ENCODE measurements around the gene PPARGC1A.

PPARGC1A gene, protein sequence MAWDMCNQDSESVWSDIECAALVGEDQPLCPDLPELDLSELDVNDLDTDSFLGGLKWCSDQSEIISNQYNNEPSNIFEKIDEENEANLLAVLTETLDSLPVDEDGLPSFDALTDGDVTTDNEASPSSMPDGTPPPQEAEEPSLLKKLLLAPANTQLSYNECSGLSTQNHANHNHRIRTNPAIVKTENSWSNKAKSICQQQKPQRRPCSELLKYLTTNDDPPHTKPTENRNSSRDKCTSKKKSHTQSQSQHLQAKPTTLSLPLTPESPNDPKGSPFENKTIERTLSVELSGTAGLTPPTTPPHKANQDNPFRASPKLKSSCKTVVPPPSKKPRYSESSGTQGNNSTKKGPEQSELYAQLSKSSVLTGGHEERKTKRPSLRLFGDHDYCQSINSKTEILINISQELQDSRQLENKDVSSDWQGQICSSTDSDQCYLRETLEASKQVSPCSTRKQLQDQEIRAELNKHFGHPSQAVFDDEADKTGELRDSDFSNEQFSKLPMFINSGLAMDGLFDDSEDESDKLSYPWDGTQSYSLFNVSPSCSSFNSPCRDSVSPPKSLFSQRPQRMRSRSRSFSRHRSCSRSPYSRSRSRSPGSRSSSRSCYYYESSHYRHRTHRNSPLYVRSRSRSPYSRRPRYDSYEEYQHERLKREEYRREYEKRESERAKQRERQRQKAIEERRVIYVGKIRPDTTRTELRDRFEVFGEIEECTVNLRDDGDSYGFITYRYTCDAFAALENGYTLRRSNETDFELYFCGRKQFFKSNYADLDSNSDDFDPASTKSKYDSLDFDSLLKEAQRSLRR

DNA sequence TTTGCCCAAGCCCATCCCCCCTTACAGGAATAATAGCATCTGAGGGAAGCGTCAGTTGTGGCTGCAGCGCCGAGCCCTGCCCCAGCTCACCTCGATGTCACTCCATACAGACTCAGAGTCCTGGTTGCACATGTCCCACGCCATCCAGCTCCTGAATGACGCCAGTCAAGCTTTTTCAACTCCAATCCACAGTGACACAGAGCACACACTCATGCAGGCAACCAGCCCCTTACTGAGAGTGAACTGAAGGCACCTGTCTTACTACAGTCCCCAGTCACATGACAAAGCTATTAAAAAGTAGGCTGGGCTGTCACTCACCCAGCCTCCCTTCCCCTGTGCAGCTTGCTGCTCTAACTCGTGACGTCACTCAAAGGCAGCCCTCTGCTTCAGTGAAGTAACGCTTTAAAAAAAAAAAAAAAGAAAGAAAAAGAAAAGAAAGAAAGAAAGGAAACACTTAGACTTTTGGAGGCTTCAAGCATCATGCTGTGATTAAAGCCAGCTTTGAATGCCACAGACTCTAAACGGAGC lies at the start of gene PPARGC1A:
Gene PPARGC1A, minus strand, starts transcription at position 234 of the 528 bp plus-strand sequence. Its CDS starts 90 bp downstream, at position 144.
- DNase-seq = peak; percentile 61

DNA sequence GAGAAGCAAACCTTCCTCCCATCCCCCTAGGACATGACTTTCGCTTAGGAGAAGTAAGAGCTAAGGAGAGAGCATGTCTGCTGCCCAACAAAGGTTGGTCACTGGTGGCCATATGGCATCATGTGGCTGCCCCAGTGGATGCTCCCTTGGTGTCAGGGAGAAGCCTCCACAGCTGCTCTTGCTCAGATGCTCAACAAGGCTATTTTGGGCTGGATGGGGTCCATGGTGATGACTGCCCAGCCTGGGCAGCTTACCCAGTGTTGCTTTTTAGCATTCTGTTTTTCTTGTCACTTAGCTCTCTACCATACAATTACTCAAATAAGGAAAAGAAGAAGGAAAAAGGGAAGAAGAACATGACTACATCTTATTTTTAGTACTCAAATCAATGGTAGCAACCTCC lies 48.9 kb upstream of the PPARGC1A start:
- DNase-seq = no peak

DNA sequence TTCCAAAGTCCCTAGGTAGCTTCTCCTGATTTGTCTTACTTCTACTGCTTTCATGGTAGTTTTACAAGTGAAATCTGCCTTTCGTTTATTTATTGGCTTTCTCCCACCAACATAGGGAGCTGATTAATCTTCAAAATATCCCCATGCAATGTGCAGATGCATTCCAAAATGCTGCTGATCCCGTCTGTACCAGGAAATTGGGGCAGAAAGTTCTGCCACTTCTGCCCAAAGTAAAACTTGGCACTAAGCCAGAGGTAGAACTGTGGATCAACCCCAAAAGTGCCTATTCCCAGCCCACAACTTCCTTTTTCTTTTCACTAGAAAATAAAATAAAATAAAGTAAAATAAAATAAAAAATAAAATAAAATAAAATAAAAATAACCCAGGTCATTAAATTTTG lies 47.3 kb upstream of the PPARGC1A start:
- no peak for DNase-seq

DNA sequence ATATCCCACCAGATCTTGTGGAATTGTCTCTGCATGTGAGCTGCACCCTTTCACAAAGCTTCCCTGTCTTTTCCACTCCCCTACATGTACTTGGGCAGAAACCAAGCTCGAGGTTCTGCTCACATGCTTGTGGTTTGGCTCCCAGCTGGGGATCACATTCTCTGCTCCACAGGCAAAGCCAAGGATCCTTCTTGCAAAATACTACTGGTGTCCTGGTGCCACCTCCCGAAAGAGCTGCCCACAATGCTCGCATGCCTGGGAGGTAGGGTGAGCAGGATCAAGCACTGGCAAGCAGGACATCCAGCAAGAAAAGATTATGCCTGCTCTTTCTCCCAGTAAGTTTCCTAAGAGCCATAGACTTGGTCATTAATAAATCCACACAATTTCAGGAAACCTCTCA lies 45.1 kb upstream of the PPARGC1A start:
- DNase-seq = no peak

DNA sequence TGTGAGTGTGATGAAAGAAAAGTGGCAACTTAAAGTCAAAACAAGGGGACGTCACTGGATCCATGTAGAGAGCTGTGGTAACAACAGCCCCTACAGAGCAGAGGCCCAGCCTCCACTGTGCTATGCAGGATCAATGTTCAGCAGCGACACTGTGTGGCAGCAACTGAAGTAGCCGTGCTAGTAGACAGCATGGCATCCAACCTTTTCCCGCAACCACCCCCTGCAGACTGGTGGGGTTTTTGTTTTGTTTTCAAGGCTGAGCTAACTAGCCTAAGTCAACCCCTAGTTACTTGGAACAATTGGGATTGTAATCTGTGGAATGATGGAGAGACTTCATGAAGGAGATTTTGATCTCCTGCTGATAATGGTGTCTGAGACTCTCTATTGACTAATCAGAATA lies 44.4 kb upstream of the PPARGC1A start:
- DNase-seq = no peak

DNA sequence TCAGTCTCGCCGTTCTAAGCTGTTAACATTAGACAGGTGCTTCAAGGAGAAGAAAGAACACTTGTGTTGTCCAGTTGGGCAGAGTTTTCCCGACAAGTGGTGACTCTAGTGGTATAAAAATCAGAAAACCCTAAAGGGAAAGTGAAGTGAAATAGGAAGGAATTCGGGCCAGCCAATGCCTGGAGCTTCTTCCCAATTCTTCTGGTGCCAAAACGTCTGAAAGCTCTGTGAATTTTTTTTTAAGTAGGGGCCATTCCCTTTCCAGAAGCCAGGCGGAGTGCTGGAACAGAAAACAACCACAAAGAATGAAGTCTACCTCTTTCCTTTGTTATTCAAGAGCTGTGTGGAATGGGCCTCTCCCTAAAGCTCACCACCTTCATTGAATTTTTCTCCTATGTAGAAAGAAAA lies 43.1 kb upstream of the PPARGC1A start:
- DNase-seq = no peak

DNA sequence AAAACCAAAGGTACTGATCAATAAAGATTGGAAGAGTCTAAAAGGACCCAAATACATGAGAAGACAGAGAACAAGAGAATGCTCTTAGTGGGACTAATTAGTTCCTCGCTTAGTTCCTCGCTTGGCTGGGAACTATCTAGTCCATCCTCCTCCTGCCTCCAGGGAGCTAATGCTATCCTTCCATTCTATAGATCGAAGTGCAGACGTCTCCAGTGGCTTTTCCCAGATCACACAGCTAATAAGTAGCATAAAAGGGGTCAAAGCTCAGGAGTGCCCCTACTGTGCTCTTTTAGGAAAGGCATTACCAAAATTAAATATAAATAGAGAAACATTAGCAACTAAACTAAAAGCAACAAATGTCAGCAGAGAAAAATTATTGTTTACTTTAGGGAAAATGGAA lies 42.3 kb upstream of the PPARGC1A start:
- DNase-seq = no peak

DNA sequence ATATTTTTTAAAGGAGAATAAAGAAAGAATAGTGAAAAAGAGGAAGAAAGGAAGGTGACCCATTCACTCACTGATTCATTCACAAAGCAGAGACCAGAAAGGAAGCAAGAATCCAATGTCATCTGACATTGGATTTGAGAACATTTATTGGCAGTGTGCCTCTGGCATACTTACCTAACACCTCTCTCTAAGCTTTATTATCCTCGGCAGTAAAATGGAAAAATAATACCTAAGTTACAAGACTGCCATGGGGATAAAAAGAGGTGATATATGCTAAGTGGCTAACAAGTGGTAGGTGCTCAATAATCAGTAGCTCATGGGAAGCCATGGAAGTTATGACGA lies 41.6 kb upstream of the PPARGC1A start:
- no peak for DNase-seq

DNA sequence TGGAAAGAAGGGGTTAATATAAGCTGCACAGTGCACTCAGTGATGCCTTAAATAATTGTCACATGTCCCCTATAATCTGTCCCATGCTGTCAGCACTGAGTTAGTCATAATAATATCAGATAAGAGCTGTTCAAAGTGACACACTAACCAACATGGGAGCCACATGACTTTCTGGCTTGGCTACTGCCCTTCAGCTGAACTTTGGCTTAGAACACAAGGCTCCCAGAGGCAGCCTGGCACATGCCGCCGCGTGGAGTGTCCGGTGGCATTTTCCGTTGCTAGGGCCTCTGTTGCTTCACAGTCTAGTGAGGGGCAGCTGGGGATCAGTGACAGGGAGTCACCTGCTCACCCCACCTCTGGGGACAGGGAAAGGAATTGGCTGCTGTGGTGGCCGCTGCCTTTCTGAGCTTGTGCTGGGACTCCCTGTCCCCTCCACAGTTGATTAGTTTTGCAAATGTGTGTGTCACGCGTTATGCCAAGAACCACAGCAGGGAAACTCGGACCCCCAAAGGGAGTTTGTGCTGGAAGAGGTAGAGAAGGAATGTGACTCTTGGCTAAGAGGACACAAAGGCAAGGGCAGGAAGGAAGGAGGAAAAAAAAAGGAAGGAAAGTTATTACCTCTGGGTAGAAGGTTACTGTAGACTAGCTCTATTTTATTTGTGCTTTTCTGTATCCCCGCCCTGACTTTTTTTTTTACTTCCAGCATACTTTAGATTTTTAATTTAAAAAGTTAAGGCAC lies 41.1 kb upstream of the PPARGC1A start:
- no peak for DNase-seq

DNA sequence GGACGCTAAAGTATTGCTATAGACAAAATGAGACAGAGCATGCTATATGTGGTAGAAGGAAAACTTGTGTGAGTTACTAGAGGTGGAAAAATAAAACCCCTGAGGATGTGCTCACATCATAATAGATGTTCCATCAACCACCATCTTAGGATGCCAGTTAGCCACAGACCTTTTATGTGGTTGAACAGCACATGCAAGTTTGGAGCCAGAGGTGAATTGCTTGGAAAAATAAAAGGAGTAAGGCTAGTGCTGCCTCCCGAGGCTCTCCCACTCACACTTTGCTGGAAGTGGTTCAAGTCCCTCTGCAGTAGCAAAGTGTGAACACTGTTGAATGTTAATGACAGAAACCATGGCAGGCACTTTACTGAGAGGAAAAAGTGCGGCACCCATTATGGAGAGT lies 39.4 kb upstream of the PPARGC1A start:
- no peak for DNase-seq

DNA sequence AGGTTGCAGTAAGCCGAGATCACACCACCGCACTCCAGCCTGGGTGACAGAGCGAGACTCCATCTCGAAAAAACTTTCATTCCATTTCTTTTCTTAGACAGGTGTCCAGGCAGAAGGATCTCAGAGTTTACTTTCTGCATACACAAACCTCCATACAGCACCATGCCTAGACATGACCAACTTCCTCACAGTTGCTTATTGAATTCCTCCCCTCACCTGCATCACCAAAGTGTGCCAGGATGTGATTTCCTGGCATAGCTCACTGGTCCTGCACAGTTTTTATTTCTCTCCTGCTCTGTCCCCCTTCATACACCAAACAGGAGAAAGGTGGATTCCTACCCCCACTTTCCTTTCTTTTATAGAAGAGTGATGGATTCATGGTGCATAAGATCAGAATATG lies 34.7 kb upstream of the PPARGC1A start:
- DNase-seq = no peak

DNA sequence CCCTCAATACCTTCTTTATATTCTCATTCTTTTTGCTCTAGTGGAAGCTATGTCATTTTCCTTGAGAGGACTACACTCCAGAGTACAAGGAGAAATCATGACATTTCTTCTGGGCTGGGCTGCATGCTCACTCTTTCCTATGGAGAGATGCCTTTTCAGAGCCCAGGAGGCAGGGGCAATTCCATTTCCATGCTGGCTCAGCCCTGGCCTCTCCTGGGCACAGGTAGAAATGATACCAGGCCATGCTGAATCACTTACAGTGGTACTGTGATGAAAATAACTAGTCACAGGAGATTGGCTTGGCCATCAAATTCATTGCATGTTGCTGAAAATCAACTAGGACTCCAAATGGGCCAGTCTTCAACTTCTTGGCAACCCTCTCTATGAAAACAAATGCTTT lies 34.0 kb upstream of the PPARGC1A start:
- DNase-seq = no peak

DNA sequence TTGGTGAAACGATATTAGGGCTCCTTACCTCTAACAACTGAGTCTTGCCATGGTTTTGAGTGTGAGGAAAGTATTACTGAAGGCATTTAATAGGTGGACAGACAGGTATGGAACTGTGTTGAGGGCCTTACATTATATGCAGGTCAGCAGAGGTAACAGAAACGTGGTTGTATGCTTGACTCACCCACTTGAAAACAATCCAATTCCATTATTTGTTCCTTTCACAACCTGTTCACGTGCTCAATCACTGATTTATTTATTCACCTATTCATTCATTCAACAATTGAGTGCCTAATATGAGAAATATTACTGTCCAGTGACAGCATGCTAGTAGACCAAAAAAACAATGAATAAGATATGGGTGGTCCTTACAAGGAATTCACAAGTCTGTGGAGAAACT lies 33.3 kb upstream of the PPARGC1A start:
- no peak for DNase-seq

DNA sequence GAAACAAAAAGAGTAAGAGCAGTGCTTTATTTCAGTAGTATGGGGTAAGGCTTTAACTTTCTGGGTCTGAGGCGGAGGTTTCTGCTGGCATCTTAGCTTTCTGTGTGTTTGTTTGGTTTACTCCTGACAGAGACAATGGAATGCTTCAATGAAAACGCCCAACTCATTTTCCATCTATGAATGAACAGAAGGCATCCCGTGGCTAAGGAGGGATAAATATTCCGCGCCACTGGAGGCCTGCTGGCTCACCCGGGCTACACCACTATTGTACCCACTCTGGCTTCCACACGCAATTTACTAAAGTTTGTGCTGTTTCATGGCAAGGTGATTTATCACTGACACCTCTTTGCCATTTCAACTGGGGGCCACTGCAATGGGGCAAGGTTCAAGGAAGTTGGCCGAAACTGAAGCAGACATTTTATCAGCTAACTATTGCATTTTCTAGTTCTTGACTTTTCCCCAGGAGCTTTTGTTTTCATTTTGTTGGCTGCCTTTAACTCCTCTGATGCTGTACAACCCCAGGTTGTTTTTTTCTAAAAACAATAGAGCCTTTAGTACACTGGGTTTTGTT lies 32.8 kb upstream of the PPARGC1A start:
- no peak for DNase-seq

DNA sequence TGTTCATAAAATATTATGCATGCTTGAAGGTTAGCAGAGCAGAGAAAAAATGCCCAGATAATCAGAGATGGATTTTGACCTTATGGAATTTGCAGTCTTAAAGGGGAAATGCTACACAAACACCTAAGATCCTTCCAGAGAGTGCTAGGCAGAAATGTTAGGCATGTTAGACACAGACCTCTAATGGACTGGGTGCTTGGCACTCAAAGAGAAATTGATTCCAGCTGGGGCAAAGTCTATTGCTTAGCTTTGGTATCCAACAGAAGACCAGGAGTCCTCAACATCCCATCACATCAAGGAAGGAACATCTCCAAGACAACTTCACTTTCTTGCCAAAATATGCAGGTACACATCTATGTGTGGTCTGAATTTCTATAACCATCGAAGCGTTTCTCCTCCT lies 32.2 kb upstream of the PPARGC1A start:
- DNase-seq = no peak

DNA sequence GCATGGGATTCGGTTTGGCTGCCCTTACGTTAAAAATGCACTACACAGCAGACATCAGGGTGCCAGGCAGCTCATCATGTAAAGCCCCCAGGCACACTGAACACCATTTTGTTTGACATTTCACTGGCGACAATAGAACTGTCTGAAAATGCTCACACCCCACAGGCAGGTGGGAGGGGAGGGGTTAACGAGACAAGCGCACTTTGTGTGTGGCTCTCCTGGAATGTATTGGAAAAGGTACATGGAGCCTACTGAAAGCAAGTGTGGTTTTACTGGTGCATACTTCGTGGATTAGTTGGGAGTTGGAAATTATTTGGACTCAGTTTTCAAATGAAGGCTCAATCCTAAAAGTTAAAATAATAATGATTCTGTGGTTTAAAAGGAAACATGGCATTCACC lies 31.6 kb upstream of the PPARGC1A start:
- no peak for DNase-seq

DNA sequence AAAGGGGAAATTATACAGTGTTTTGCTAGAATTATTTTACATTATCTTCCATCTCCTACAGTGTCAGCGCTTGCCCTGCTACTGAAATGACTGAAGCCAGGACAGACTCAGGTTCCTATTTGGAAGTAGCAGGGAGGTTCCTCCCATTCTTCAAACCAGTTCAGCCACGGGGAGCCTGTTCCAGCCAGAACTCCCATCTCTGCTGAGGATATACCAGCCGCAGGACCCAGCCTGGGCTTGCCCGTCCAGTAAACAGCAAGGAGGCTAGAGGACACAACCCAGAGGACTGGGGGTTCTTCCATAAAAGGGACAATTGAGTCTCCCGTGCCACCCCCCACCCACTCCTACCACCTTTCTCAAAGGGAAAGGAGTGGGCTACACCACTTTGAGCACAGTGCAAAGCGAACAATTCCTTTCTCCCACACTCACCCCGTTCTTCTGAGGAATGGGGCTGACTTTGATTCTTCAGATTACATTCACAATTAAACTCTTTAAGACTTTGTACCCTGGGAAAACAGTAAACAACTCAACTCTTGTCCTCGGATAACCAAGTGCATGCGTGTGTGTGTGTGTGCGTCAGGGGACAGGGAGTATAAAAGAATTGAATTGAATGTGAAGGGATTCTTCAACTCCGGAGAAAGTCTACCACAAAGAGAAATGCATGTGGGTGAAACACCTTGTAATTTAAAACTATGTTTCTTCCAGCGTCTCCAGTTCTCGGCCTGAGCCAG lies 31.0 kb upstream of the PPARGC1A start:
- DNase-seq = no peak

DNA sequence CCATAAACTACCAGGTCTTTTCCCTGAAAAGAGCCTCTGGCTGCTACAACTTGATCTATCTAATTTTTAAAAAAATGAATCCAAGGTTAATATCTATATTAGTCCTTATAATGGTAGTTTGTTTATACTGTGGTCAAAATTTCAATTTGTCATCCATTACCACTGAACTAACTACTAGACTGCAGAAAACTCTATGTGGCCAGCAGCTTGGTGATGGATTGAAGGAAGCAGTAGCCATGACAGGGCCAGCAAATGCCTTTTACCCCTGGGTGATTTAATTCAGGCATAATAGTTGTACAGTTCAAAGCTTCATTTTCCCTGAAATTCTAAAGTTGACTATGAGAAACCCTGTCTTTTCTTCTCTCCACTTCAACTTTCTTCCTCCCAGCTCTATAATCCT lies 30.4 kb upstream of the PPARGC1A start:
- DNase-seq = no peak

DNA sequence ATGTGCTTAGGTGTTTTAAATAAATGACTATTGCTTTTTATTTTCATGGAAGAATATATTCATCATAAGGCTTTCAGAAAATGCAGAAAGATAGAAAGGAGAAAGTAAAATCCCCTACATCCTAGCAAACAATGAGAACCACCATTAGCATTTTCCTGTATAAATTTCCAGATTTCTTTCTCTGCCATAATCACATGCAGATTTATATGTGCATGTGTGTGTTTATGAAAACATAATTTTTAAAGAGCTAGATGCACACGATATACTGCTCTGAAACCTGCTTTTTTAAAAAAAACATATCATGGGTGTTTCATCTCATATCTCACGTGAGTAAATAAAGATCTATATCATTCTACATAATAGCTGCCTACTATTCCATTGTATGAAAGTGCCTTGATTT lies 26.4 kb upstream of the PPARGC1A start:
- DNase-seq = no peak

DNA sequence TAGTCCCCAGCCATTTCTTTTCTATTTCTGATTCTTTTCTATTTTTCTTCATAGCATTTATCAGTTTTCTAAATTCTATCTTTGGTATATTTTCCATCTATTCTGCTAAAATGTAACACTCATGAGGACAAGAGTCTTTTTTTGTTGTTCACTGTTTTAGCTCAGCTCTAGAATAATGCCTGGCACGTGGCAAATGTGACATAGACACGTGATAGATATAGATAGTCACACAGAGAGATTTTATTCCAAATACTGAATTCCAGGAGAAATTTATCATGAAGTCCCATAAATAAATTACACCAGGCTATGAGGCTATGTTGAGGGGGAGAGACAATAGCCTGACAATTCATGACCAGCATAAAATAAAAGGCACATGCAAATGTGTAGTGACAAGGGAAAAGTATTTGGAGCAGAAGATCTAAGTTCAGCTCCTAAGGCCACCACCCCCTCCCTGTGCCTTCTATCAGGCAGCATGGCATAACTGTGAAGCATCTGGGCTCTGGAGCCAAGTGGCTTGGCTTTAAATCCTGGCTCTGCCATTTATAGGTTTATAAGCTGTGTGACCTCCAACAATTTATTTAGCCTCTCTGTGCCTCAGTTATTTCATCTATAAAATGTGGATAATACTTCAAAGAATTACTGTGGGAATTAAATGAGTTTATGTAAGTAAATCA lies 25.7 kb upstream of the PPARGC1A start:
- DNase-seq = no peak

DNA sequence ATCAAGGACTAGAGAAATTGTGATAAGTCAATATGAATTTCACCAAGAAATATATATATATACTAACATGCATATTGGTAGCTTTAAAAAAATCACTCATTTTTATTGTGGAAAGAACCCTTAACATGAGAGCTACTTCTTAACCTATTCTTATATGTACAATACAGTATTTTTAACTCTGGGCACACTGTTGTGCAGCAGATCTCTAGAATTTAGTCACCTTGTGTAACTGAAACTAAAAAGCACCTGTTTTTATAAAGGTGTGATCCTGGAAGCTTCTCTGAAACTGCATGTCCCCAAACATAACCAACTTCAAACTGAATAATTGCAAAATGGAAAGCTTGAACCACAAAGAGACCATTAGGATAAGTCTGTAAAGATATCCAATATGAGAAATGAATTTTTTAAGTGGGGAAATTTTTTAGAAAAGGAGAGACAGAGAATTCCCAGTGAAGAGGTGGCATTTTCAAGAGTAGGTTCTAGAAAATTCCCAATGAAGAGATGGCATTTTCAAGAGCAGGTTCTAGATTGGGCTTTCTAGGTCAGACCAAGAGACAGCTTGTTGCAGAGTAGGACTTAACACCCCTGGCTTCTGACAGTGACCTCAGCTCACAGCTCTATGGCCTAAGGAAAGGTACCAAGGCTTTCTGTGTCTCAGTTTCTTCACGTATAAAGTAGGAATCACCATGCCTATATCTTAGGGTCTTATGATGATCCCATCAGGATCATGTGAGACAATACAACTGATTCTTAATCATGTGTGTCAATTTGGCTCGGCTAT lies 22.0 kb upstream of the PPARGC1A start:
- DNase-seq = no peak

All from NCI-H524 treated with DMSO at 0.1 percent for 48 hours (cell line).